Fibroblast of skin of scalp (primary cell): Measurements from ENCODE around the gene IFNA17. TPM values are rescaled to one million over a fixed set of nuclear protein-coding genes. Genes with fewer than 3 reads are reported as not detected.
A peak's percentile ranks its signal among the peaks of the same experiment; 100 is the strongest.
"Not testable (repeated sequence)": the region's sequence is repeated elsewhere in the genome, so short reads cannot be mapped to it uniquely, and the experiment has no call there.

Experiments used
- DNase-seq: peaks from one replicate; pipeline ENCODE4 v3.0.0-alpha.2; 2013
- polyA plus RNA-seq, 2 experiments: library from polyadenylated mRNA; unstranded; fragments of 120-200 nt; gene quantifications; one replicate each; pipeline ENCODE4 v1.2.1, GENCODE V29; 2013; ENCODE audit not compliant: insufficient read length in 2 of 2

The IFNA17 gene
- not detected for polyA plus RNA-seq (2013, experiment 1 of 2; ENCODE audit: insufficient read length)
- polyA plus RNA-seq (2013, experiment 2 of 2; ENCODE audit: insufficient read length) = not detected

DNA sequence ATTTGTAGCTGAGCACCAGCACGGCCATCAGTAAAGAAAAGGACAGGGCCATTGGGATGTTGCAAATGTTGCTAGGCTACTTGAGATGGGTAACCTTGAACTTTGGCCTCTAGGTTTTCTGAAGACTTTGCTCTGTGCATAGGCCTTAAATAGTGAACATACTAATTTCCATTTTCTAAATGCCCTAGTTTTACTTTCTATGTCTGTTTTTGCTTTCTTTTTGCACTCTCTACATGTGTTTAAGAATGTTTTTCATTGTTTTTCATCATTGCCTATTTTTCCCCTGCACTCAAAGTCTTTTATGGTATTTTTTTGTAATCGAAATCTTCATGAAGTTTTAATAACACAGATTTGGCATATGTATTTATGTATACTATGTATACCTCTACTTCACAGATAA, at the start of gene IFNA17:
Gene IFNA17, minus strand, starts transcription at position 101 of the 400 bp plus-strand sequence. Its CDS starts 49 bp downstream, at position 52.
- DNase-seq = no peak

DNA sequence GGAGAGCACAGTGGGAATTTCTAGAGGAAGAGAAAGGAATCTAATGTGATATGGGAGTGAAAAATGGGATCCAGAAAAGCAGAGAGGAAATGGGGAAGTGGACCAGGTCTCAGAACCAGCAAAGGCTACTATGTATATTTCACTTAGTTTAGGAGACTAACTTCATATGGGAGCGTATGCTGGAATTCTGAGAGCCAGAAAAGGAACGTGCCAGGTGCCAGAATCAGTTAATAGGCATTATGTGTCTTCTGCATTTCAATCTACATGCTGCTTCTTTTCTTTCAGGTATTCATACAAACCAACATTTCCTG, 40.3 kb upstream of the IFNA17 start:
- DNase-seq = no peak

DNA sequence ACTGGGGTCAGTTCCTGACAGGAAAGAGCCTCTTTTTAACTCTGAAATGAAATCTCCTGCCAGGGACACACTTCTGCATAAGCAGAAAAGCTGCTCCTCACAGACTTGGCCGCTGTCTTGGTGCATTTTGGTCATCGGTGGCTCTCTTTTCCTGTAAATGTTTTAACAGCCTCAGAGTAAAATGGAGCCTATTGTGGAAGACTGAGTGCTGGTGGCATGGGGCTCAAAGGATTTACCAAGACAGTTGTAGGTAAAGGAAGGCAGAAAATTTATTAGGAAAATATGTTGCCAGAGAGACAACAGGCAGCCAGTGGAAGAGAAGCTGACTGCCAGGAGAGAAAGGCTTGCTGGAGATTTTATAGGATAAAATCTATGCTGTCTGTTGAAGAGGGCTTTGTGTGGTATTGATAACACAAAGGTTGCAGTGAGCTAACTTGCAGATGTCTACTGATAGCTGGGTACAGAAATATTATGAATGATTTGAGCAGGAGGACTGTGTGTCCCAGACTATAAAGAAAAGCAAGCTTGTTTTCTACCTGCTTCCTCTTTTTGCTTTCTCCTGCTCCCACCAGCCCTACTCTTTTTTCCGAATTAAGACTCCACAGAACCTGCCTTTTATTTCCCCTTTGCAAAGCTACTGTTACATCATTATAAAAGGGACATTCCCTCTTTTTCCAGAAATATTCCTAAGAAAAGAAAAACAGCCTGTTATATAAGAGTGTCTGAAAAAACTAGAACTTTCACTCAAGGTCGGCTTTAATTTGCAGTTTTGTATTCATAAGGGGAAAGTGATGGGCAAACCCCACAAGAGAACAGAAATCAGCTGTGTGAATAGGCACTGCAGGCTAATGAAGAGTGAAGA, 39.7 kb upstream of the IFNA17 start:
- DNase-seq = no peak

DNA sequence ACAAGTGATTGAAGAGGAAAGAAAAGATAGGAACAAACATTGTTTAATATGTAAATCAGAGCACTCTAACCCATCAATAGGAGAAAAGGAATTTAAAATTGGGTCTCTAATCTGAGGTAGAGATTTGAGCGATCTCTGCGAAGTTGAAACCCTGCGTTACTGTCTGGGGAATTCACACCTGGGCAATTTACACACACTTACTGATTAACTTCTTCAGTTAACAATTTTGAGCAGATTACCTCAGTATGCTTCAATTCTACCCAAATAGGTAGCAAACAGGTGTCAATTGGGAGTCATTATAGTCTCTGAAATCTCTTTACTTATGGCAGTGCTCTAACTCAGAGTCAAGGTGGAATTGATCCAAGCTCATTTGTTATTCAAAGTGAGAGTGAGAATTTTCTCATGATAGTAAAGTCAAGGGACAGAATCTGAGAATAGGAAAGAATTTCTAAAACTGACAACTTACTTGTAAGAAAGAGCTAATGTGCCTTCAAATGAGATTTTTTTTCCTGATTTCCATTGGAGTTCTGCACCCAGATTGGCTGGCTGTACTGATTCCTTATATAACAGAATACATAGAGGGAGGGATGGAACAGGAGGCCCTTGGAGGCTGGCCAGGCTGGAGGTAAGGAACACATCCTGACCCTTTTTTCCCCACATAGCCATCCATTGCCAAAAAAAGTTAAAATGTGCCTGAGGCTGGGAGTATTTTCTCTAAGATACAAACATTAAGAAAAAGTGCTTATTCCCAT, 38.9 kb upstream of the IFNA17 start:
- no peak for DNase-seq

DNA sequence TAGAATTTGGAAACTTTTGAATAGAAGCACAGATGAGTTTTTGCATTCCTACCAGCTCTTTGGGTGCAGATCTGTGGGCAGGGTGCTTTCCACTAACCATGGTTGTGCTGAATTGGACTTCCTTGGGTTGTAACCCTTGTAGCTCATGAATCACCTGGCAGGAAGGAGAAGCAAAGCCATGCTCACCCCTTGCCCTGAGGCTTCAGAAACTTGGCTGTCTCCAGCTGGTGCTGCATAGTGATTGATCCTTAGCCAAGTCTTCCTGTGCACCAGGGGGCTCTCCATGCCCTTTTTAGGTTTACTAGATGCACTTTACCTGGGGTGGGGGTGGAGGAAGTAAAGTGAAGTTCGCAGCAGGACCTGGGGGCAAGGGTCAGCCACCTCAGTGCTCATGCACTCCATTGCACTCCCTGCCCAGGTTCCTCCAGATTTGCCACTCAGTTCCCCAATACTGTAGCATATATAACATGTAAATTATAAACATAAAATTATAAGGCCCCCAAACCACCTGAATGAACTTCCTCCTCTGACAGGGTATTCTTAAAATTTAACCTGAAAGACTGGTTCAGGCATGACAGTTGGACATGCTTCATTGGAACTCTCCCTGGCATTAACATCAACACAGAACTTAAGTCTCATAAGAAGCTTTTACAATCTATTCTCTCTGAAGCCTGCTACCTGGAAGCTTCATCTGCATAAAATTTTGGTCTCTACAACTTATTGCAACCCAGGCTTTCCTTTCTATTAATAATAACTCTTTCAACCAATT, 37.6 kb upstream of the IFNA17 start:
- DNase-seq = no peak

DNA sequence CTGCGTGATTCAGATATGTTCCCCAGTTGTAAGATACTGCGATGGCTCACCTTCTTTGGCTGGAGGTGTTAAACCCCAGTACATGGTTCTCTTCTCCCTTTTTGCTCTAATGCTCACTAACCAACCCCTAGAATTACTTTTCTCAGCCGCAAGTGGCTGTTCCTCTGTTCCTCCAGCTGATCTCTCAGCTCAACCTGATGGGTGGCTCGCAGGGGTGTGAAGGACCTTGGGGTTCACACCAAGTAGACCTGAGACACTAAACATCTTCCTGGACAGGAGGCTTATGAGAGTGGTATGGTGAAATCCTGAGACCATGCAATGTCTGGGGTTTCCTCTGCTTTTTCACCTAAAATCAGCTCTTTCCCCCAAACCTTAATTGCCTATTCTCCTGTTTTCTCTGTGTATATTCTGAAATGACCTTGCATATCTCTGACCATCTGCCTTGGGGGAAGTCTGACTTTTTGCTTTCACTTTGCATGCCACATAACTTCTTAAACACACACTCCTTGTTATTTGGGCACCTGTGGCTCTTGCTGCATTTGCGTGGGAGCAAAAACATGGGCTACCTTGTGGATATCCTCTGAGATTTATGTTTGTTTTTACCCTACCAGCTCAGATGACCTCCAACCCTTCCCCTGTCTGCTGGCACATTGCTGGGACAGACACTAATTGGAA, 27.7 kb upstream of the IFNA17 start:
- DNase-seq = no peak

DNA sequence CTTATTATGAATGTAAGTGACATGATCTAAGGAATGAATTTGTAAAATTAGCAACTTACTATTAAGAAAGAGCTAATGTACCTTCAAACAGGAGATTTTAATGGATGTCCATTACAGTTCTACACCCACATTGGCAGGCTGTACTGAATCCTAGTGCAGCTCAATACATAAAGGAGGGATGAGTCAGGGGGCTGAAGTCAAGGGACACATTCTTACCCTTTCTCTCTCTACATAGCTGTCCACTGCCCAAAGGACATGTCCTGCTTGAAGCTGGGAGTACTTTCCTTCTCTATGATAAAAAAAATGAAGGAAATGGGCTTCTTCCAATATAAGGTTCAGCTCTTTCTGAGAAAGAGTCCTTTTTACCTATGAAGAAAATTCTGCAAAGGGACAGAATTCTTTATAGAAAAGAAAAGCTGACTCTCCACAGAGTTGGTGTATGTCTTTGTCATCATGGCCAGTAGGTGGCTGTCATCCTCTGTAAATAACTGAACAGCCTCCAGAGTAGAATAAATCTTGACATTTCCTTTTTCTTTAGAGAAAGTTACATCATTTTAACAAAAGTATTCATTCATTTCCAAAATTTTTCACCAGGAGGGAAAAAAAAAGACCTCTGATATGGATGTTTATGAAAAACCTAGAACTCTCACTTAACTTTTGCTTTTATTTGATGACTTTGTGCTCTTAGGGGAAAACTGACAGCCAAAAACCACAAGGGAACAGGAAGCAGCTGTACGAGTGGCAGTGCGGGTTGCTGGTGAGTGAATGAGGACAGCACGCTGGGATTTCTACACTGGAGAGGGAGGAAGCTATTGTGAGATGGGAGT, 24.9 kb upstream of the IFNA17 start:
- DNase-seq = peak; percentile 41

DNA sequence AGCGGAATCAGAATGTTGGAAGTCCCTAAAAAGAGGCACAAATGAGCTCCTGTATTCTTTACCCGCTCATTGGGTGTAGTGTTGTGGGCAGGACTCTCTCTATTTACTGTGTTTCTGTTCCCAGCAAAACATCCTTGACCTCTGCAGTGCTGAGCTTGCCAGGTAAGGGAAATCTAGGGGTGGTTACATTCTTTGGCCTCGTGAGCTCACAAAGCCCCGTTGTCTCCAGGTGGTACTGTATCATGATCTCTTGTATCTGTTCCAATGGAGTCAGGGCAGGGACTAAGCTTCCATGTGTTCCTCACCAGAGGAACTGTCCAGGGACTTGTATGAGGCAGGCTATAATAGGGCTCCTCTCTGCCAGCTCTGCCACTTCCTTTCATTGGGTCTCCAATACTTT, 23.6 kb upstream of the IFNA17 start:
- no peak for DNase-seq

DNA sequence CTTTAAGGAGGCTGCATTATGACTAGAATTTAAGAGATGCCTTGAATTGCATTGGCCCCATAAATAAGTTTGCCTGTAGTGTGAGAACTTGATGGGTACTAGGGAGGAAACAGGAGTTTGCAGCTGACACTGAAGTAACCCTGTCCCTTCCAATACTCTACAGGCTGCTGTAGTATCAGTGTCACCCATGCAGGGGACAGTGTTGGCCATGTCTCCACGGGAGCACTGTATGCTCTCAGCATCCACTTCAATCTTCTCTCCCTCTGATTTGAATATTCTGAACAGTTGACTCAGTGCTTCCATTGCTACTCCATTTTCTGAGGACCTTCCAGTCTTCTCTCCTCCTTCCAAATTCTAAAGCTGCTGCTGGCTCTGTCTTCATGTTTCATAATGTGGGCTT, 23.2 kb upstream of the IFNA17 start:
- DNase-seq = no peak

DNA sequence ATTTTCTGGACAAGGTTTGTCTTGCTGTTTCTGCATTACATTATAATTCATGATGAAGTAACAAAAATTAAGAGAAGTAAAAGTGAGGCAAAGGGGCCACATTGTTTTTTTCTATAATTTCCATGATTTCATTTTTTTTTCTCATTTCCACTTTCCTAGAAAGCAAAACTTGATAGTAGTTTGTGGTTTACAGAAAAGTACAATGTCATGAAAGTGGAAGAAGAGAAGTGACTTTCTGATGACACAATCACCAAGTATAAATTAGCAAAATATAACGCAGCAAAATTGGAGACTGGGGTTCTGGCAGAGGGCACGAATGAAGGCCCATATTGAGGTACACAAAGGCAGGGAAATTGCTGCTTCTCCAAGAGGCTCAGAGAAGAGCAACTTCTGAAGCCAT, 16.8 kb upstream of the IFNA17 start:
- no peak for DNase-seq

DNA sequence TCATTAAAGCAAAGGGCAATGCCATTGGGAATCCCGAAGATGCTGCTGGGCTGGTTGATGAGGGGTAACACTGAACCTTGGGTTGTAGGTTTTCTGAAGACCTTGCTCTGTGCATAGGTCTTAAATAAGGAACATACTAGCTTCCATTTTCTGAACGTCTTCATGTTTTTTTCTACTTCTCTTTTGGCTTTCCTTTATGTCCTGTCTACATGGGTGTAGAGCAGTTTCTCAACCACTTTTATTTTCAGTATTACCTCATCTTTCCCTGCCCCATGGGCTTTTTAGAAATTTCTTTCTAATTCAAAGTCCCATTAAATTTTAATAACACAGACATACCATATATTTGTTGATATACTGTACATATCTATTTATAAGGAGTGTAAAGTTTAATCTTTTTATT, 11.9 kb upstream of the IFNA17 start, which contains the start of gene IFNA14:
Gene IFNA14, minus strand, starts transcription at position 95 of the 400 bp plus-strand sequence. Its CDS starts 70 bp downstream, at position 25.
- DNase-seq = no peak

DNA sequence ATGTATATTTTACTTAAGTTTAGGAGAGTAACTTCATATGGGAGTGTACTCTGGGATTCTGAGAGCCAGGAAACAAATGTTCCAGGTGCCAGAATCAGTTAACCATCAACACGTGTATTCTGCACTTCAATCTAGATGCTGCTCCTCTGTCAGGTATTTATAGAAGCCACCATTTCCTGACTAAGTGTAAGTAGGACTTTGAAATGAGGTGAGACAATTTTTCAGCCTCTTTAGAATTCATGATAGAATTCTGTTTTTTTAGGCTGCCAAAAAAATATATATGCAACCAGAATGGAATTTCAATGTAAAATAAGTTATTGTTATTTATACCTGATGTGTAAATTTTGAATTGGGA, 8.3 kb upstream of the IFNA17 start:
- not testable (repeated sequence) for DNase-seq

DNA sequence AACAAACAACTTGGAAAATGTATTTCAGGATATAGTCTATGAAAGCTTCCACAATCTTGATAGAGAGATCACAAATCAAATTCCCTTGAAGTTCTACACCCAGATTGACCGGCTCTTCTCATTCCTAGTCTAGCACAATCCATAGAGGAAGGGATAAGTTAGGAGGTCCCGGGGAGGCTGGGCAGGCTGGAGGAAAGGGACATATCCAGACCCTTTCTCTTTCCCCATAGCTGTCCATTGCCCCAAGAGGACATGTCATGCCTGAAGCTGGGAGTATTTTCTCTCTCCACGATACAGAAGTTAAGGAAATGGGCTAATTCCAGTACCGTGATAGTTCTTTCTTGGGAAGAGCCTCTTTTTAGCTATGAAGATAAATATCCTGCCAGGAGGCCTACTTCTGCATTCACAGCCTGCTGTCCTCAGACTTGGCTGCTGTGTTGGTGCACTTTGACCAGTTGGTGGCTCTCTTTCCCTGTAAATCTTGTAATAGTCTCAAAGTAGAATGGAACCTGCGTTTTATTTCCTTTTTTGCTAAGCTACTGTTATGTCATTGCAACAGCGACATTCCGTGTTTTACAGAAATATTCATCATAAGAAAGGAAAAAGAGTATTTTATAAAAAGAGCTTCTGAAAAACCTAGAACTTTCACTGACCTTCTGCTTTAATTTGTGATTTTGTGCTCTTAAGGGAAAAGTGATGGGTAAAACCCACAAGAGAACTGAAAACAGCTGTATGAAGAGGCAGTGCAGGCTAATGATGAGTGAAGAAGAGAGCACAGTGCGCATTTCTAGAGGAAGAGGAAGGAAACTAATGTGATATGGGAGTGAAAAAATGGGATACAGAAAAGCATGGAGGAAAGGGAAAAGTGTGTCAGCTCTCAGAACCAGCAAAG, 7.7 kb upstream of the IFNA17 start:
- peak; percentile 26 for DNase-seq

DNA sequence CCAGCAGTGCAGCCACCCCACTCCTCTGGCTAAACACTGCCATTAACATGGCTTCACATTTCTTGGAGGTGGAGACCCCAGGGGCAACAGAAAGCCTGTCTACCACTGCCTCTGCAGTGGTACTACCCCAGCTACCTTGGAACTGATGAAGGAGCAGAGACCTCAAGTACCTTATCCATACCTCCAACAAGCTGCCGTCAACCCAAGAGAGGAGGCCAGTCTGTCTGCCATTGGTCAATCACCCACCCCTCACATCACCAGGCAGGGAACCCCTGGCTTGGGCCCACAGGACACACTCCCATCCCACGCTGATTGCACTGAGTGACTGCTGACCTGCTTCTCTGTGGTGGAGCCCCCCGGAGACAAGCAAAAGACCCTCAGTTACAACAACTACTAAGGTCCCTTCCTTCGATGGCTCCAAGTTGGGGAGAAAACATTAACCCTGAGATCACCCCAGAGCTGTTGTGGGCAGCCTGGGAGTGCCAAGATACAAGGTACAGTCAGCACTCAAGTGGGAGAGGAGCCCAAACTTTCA, 6.2 kb upstream of the IFNA17 start:
- no peak for DNase-seq

DNA sequence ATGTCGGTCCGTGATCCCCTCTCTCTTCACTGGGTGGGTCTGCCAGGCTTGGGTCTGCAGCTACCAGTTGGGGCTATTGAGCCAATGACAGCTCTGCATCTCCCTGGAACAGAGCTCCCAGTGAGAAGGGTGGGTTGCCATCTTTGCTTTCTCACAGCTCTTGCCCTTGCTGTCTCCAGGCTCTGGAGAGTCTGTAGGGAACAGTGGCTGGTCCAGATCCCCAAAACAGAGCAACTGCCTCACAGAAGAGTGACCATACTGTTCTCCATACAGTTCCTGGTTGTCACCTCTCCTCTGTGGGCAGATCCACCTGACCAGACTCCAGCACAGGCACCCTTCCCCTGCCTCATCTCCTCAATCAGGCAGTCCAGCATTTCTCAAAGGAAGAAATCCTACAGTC, 5.2 kb upstream of the IFNA17 start:
- no peak for DNase-seq

DNA sequence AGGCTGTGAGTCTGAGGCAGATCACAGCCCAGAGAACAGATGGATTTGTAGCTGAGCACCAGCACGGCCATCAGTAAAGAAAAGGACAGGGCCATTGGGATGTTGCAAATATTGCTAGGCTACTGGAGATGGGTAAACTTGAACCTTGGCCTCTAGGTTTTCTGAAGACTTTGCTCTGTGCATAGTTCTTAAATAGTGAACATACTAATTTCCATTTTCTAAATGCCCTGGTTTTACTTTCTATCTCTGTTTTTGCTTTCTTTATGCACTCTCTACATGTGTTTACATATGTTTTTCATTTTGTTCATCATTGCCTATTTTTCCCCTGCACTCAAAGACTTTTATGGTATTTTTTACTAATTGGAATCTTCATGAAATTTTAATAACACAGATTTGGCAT, 10.8 kb downstream of the IFNA17 start, which contains the start of gene IFNA16:
Gene IFNA16, minus strand, starts transcription at position 101 of the 400 bp plus-strand sequence. Its CDS starts 6 bp downstream, at position 95.
- not testable (repeated sequence) for DNase-seq

DNA sequence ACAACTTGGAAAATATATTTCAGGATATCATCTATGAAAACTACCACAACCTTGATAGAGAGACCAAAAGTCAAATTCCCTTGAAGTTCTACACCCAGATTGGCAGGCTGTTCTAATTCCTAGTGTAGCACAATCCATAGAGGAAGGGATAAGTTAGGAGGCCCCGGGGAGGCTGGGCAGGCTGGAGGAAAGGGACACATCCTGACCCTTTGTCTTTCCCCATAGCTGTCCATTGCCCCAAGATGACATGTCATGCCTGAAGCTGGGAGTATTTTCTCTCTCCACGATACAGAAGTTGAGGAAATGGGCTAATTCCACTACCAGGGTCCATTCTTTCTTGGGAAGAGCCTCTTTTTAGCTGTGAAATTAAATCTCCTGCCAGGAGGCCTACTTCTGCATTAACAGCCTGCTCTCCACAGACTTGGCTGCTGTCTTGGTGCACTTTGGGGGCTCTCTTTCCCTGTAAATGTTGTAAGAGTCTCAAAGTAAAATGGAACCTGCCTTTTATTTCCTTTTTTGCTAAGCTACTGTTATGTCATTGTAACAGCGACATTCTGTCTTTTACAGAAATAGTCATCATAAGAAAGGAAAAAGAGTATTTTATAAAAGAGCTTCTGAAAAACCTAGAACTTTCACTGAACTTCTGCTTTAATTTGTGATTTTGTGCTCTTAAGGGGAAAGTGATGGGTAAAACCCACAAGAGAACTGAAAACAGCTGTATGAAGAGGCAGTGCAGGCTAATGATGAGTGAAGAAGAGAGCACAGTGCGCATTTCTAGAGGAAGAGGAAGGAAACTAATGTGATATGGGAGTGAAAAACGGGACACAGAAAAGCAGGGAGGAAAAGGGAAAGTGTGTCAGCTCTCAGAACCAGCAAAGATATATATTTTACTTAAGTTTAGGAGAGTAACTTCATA, 14.4 kb downstream of the IFNA17 start:
- not testable (repeated sequence) for DNase-seq

DNA sequence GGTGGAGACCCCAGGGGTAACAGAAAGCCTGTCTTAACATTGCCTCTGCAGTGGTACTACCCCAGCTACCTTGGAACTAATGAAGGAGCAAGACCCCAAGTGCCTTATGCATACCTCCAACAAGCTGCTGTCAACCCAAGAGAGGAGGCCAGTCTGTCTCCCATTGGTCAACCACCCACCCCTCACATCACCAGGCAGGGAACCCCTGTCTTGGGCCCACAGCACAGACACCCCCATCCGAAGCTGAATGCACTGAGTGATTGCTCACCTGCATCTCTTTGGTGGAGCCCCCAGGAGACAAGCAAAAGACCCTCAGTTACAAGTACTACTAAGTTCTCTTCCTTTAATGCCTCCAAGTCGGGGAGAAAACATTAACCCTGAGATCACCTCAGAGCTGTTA, 15.9 kb downstream of the IFNA17 start:
- DNase-seq = not testable (repeated sequence)

DNA sequence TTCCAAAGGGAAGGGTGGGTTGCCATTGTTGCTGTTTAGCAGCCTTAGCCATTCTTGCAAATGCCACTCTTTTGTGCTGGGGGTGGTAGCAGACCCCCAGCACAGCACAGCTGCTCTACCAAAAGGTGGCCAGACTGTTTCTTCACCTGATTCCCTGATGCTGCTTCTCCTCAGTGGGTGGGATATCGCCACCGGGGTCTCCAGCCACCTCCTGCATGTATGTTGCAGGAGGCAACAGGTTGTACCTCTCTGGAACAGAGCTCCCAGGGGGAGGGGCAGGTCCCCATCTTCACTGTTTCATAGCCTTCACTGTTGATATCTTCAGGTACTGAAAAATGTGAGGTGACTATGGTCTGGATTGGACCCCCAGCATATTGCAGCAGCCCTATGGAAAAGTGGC, 17.2 kb downstream of the IFNA17 start:
- DNase-seq = not testable (repeated sequence)
